Hepatocyte (in vitro differentiated cells): ENCODE measurements around the gene CCDC127. TPM values are rescaled to one million over a fixed set of nuclear protein-coding genes. Genes with fewer than 3 reads are reported as not detected.
"Not testable (repeated sequence)": the region's sequence is repeated elsewhere in the genome, so short reads cannot be mapped to it uniquely, and the experiment has no call there.

Experiments
- DNase-seq: peaks from one replicate; pipeline ENCODE4 v3.0.0-alpha.2; 2016; ENCODE audit warnings: low spot score
- H2AFZ ChIP-seq: fragments of 200-600 bp; sonication (generic); 2 replicates; pipeline ENCODE4 v1.6.0; 2016; ENCODE audit warnings: antibody characterized with exemption, mild to moderate bottlenecking
- H3K27ac ChIP-seq: fragments of 200-600 bp; sonication (generic); 2 replicates; pipeline ENCODE4 v1.5.1; 2016; ENCODE audit warnings: mild to moderate bottlenecking
- H3K27me3 ChIP-seq: fragments of 200-600 bp; sonication (generic); 2 replicates; pipeline ENCODE4 v1.6.1; 2016
- H3K36me3 ChIP-seq: fragments of 200-600 bp; sonication (generic); replicated peaks from 2 replicates; pipeline ENCODE4 v1.5.1; 2016; ENCODE audit warnings: low read depth; ENCODE audit not compliant: insufficient read depth
- H3K4me1 ChIP-seq: fragments of 200-600 bp; sonication (generic); 2 replicates; pipeline ENCODE4 v1.5.1; 2016; ENCODE audit warnings: mild to moderate bottlenecking, moderate library complexity; ENCODE audit not compliant: insufficient read depth
- H3K4me2 ChIP-seq: fragments of 200-600 bp; sonication (generic); 2 replicates; pipeline ENCODE4 v1.6.0; 2016
- H3K4me3 ChIP-seq: fragments of 200-600 bp; sonication (generic); 2 replicates; pipeline ENCODE4 v1.5.1; 2016; ENCODE audit warnings: mild to moderate bottlenecking
- H3K79me2 ChIP-seq: fragments of 200-600 bp; sonication (generic); 2 replicates; pipeline ENCODE4 v1.6.0; 2017; ENCODE audit warnings: mild to moderate bottlenecking
- H3K9me2 ChIP-seq: fragments of 200-600 bp; sonication (generic); replicated peaks from 2 replicates; pipeline ENCODE4 v1.6.0; 2017; ENCODE audit warnings: mild to moderate bottlenecking; ENCODE audit not compliant: insufficient read depth
- H3K9me3 ChIP-seq: fragments of 200-600 bp; sonication (generic); 2 replicates; pipeline ENCODE4 v1.5.1; 2016; ENCODE audit warnings: low read depth, mild to moderate bottlenecking
- H4K20me1 ChIP-seq: fragments of 200-600 bp; sonication (generic); 2 replicates; pipeline ENCODE4 v1.6.0; 2016; ENCODE audit warnings: mild to moderate bottlenecking; ENCODE audit not compliant: insufficient read depth, poor library complexity, severe bottlenecking
- CTCF ChIP-seq: fragments of 200-600 bp; sonication (generic); IDR thresholded peaks from 2 replicates; pipeline ENCODE4 v1.5.1; 2016; ENCODE audit warnings: antibody characterized with exemption, mild to moderate bottlenecking; ENCODE audit not compliant: poor library complexity
- EZH2 ChIP-seq: fragments of 200-600 bp; sonication (generic); IDR thresholded peaks from 2 replicates; pipeline ENCODE4 v1.6.1; 2016; ENCODE audit warnings: antibody characterized with exemption, mild to moderate bottlenecking, borderline replicate concordance
- EZH2phosphoT487 ChIP-seq: fragments of 200-600 bp; sonication (generic); IDR thresholded peaks from one replicate; pipeline ENCODE4 v1.6.1; 2018; ENCODE audit warnings: antibody characterized with exemption, mild to moderate bottlenecking, low read depth, moderate library complexity; ENCODE audit not compliant: unreplicated experiment, severe bottlenecking
- WGBS: methylation state at CpG from one replicate; pipeline ENCODE4 v1.1.6; 2016; ENCODE audit warnings: low lambda C conversion rate; ENCODE audit errors: missing lambda C conversion rate; 5-methylcytosine and 5-hydroxymethylcytosine counted together
- polyA plus RNA-seq: library from polyadenylated mRNA; unstranded; fragments of >200 nt; fragmentation: Nextera tagmentation; extraction: Ambion mirVana; gene quantifications from 2 replicates; pipeline ENCODE4 v1.2.1, GENCODE V29; 2016
- total RNA-seq: library from RNA; depleted of rRNA; stranded (reverse); fragments of >200 nt; gene quantifications from 2 replicates; pipeline ENCODE4 v1.2.3, GENCODE V29; 2014

Gene CCDC127
- total and polyA plus RNA-seq, 2 experiments from 2014 or later = 4.8 to 13.7 TPM

DNA sequence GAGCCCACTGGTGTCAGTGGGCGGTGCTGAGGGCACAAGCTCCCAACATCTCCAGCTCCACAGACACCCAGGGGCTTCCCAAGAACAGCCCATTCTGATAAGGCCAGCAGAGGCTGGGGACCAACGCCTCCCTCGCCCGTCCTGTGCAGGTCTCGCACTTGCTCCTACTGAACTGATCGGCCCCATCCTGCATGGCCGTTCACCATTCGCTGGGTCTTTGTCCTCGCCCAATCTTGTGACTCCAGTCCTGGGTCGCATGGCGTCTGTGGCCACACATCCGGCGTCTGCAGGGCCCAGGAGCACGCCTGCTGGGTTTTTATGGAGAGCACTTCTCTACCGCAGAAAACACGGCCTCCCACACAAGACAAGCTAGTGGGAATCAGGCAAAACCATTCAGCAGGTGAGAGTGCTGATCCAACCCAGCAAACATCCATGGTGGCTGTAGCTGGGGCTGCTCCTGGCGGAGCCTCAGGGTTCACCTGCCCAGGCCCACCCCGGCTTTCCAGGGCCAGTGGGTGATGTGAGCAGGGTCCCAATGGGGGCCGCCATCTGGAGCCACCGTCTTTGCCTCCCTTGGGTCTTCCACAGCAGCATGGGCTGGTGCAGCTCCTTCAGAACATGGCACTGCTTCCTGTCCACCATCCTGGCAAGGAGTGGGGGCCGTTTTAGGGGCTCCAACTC lies 19.3 kb downstream of the CCDC127 start:
- Histone ChIP-seq H3K27me3 (no peaks in the 10 kb centered on the region), H3K4me1 (no peaks in the 10 kb centered on the region), H3K9me2 (no peaks in the 10 kb centered on the region), H4K20me1 (no peaks in the 10 kb centered on the region), H3K79me2 (no peaks in the 10 kb centered on the region), H3K9me3 (no peaks in the 10 kb centered on the region), H3K27ac (no peak overlapping the region), H3K4me2 (no peak overlapping the region), H2AFZ (no peak overlapping the region), H3K4me3 (no peak overlapping the region), H3K36me3 (no peaks in the 10 kb centered on the region)
- WGBS = 99% methylated on average over 21 of the region's 21 CpGs
- TF ChIP-seq EZH2 (no peak), CTCF (no peak), EZH2phosphoT487 (no peak)
- DNase-seq = no peak

DNA sequence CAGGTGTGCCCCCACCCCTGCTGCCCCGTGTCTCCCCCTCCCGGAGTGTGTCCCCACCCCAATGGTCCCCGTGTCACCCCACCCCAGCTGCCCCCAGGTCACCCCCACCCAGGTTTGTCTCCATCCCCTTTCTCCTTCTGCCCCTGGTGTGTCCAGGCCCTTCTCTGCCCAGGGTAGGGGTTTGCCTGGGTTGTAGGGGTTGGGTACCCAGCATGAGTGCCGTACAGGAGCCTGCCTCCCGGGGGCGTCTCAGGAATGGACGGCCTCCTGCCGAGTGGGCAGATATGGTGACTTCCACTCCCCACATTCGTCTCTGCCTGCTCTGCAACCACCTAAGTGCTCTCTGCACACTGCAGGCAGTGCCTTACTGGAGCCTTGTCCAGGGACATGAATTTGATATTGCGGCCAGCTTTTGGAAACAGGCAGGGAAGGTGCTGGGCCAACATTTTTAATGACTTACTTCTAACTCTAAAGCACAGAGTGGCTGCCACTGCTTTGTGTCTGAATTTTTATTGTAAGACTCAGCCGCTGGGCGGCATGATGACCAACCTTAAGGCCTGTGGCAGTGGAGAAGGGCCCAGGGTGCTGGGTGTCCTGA lies 20.0 kb downstream of the CCDC127 start:
- no peak for DNase-seq

GRCh38 chr5:197031-197430 lies 20.9 kb downstream of the CCDC127 start:
- H4K20me1 ChIP-seq, H3K27ac ChIP-seq, H3K27me3 ChIP-seq, H2AFZ ChIP-seq, H3K4me3 ChIP-seq, H3K9me2 ChIP-seq, DNase-seq, H3K4me2 ChIP-seq, H3K4me1 ChIP-seq, H3K79me2 ChIP-seq, H3K9me3 ChIP-seq, H3K36me3 ChIP-seq: not testable (repeated sequence)
- 69% methylated on average over 18 of the region's 18 CpGs for WGBS

More for the DNA sequence above, 20.0 kb downstream of the CCDC127 start:
- Histone ChIP-seq H3K9me2 (no peaks in the 10 kb centered on the region), H3K79me2 (no peaks in the 10 kb centered on the region), H3K4me1 (no peaks in the 10 kb centered on the region), H3K36me3 (no peaks in the 10 kb centered on the region), H4K20me1 (no peaks in the 10 kb centered on the region), H3K4me2 (no peak overlapping the region), H3K27me3 (no peaks in the 10 kb centered on the region), H2AFZ (no peak overlapping the region), H3K27ac (no peak overlapping the region), H3K4me3 (no peak overlapping the region), H3K9me3 (no peaks in the 10 kb centered on the region)
- 91% methylated on average over 11 of the region's 12 CpGs for WGBS
- TF ChIP-seq EZH2phosphoT487 (no peak), EZH2 (no peak), CTCF (no peak)

GRCh38 chr5:196350-196749 lies 21.6 kb downstream of the CCDC127 start:
- Histone ChIP-seq H3K4me2 (no peak overlapping the region), H3K27ac (no peak overlapping the region), H3K9me2 (no peaks in the 10 kb centered on the region), H3K27me3 (no peaks in the 10 kb centered on the region), H2AFZ (no peak overlapping the region), H3K9me3 (no peaks in the 10 kb centered on the region), H3K36me3 (no peaks in the 10 kb centered on the region), H4K20me1 (no peaks in the 10 kb centered on the region), H3K4me3 (no peak overlapping the region), H3K79me2 (no peaks in the 10 kb centered on the region), H3K4me1 (no peaks in the 10 kb centered on the region)
- 81% methylated on average over 3 of the region's 10 CpGs for WGBS
- DNase-seq = no peak
- TF ChIP-seq EZH2phosphoT487 = no peak
- no peak for TF ChIP-seq EZH2
- no peak for TF ChIP-seq CTCF
